HepG2 (cell line): ENCODE measurements around the gene FAM228A. TPM values are rescaled to one million over a fixed set of nuclear protein-coding genes. Genes with fewer than 3 reads are reported as not detected.

Experiments
- ATAC-seq: fragments of 200-7000 bp; cut with Tn5 transposase; 3 replicates; pipeline ENCODE4 v1.9.1; 2020; ENCODE audit warnings: mild to moderate bottlenecking, moderate library complexity
- BruUV-seq: library from RNA; stranded (reverse); fragments of 400-500 nt; replicated peaks from 2 replicates; lab custom pipeline; 2021; lab: Mats Ljungman, UMichigan
- CTCF ChIA-PET: fragments of 300-600 bp; formaldehyde crosslinking; extraction: SDS; loops from one replicate; lab custom pipeline; 2021; ENCODE audit warnings: low total read pairs, inconsistent platforms, low intra/inter-chr PET ratio; lab: Yijun Ruan, JAX
- POLR2A ChIA-PET: fragments of 350-600 bp; sonication (Branson Sonifier 250); formaldehyde crosslinking; loops from one replicate; lab custom pipeline; 2020; ENCODE audit warnings: antibody characterized with exemption, inconsistent platforms; lab: Yijun Ruan, JAX
- DNase-seq: peaks from one replicate; pipeline ENCODE4 v3.0.0-alpha.2; 2015; ENCODE audit warnings: low spot score
- FAIRE-seq: peaks from 3 replicates; lab custom pipeline; 2011; peaks lifted over from hg19 to GRCh38; lab: Jason Lieb, UNC
- H2AFZ ChIP-seq: one replicate; pipeline ENCODE4 v1.6.1; 2011; ENCODE audit warnings: low read length, inconsistent platforms
- H3K27ac ChIP-seq: fragments of 300-600 bp; 3 replicates; pipeline ENCODE4 v1.8.0; 2011; ENCODE audit warnings: mixed run types, mild to moderate bottlenecking, mixed read lengths, low read length, inconsistent platforms; ENCODE audit not compliant: insufficient read depth; ENCODE audit errors: extremely low read length
- H3K27me3 ChIP-seq, 2 experiments: fragments of 200-600 bp in 1 of 2; 2 replicates in 1 of 2; 3 replicates in 1 of 2; pipeline versions ENCODE4 v1.6.0 to v1.8.0; 2011; ENCODE audit warnings: low read length in 2 of 2, mild to moderate bottlenecking in 2 of 2, moderate library complexity in 2 of 2, inconsistent platforms in 1 of 2; ENCODE audit not compliant: insufficient read depth in 2 of 2, control insufficient read depth in 1 of 2
- H3K36me3 ChIP-seq, 2 experiments: fragments of 200-600 bp in 1 of 2; replicated peaks in 1 of 2; 2 replicates in 1 of 2; 3 replicates in 1 of 2; pipeline versions ENCODE4 v1.5.1 to v1.8.0; 2011; ENCODE audit warnings: low read length in 2 of 2, inconsistent platforms in 1 of 2; ENCODE audit not compliant: insufficient read depth in 2 of 2, control insufficient read depth in 1 of 2
- H3K4me1 ChIP-seq: 2 replicates; pipeline ENCODE4 v1.5.1; 2012; ENCODE audit warnings: low read length, inconsistent platforms; ENCODE audit not compliant: insufficient read depth
- H3K4me2 ChIP-seq: 2 replicates; pipeline ENCODE4 v1.6.0; 2011; ENCODE audit warnings: low read depth, low read length, inconsistent platforms
- H3K4me3 ChIP-seq, 3 experiments: fragments of 200-600 bp in 1 of 3; sonication (generic), shearing (Covaris generic) in 1 of 3; replicated peaks in 1 of 3; 2 replicates each; pipeline ENCODE4 v1.5.1; 2011 to 2016; ENCODE audit warnings: low read length in 3 of 3, inconsistent platforms in 2 of 3, low read depth in 2 of 3, mild to moderate bottlenecking in 2 of 3, control low read depth in 1 of 3, mixed read lengths in 1 of 3; ENCODE audit not compliant: insufficient read depth in 1 of 3
- H3K79me2 ChIP-seq: one replicate; pipeline ENCODE4 v1.6.1; 2011; ENCODE audit warnings: low read length, inconsistent platforms; ENCODE audit not compliant: insufficient read depth
- H3K9ac ChIP-seq: 2 replicates; pipeline ENCODE4 v1.6.0; 2011; ENCODE audit warnings: mild to moderate bottlenecking, low read depth, low read length, inconsistent platforms; ENCODE audit not compliant: insufficient read depth
- H3K9me3 ChIP-seq: 2 replicates; pipeline ENCODE4 v1.5.1; 2012; ENCODE audit warnings: mild to moderate bottlenecking, low read length
- H4K20me1 ChIP-seq: 2 replicates; pipeline ENCODE4 v1.6.0; 2011; ENCODE audit warnings: inconsistent platforms, mild to moderate bottlenecking, low read length, moderate library complexity; ENCODE audit not compliant: insufficient read depth
- BRCA1 ChIP-seq: sonication (generic); formaldehyde crosslinking; IDR thresholded peaks from 2 replicates; pipeline ENCODE4 v1.4.0; 2020; ENCODE audit warnings: missing genetic modification reagents
- FOXC1 ChIP-seq: sonication (generic); formaldehyde crosslinking; IDR thresholded peaks from 2 replicates; pipeline ENCODE4 v1.8.0; 2022; ENCODE audit warnings: mild to moderate bottlenecking, missing genetic modification reagents, borderline replicate concordance
- HES4 ChIP-seq: sonication (generic); formaldehyde crosslinking; IDR thresholded peaks from 2 replicates; pipeline ENCODE4 v1.9.0; 2021; ENCODE audit warnings: mild to moderate bottlenecking, missing genetic modification reagents, borderline replicate concordance
- JARID2 ChIP-seq: sonication (generic); formaldehyde crosslinking; IDR thresholded peaks from 2 replicates; pipeline ENCODE4 v1.8.1; 2023; ENCODE audit warnings: missing genetic modification reagents, inconsistent platforms; ENCODE audit not compliant: insufficient replicate concordance
- SATB2 ChIP-seq: sonication (generic); formaldehyde crosslinking; IDR thresholded peaks from 2 replicates; pipeline ENCODE4 v1.5.0; 2020; ENCODE audit warnings: missing genetic modification reagents
- XBP1 ChIP-seq: sonication (generic); formaldehyde crosslinking; IDR thresholded peaks from 2 replicates; pipeline ENCODE4 v1.5.0; 2020; ENCODE audit warnings: missing genetic modification reagents
- ZFX ChIP-seq: sonication (generic); formaldehyde crosslinking; IDR thresholded peaks from 2 replicates; pipeline ENCODE4 v1.4.0; 2020; ENCODE audit warnings: mild to moderate bottlenecking, low read depth, missing genetic modification reagents, moderate library complexity
- ZNF274 ChIP-seq: sonication (generic); formaldehyde crosslinking; IDR thresholded peaks from 2 replicates; pipeline ENCODE4 v1.5.1; 2020; ENCODE audit warnings: mild to moderate bottlenecking, missing genetic modification reagents
- ZNF383 ChIP-seq: sonication (generic); formaldehyde crosslinking; IDR thresholded peaks from 2 replicates; pipeline ENCODE4 v1.4.0; 2020; ENCODE audit warnings: missing genetic modification reagents, mild to moderate bottlenecking, borderline replicate concordance
- ZNF780A ChIP-seq: sonication (generic); formaldehyde crosslinking; IDR thresholded peaks from 2 replicates; pipeline ENCODE4 v1.8.0; 2022; ENCODE audit warnings: mild to moderate bottlenecking, missing genetic modification reagents, moderate library complexity
- WGBS: methylation state at CpG from one replicate; pipeline ENCODE4 v1.1.6; 2017; ENCODE audit warnings: low lambda C conversion rate; 5-methylcytosine and 5-hydroxymethylcytosine counted together
- in situ Hi-C: cut with HindIII; loops from 2 replicates; pipeline ENCODE4 v1.10.0; 2017; ENCODE audit warnings: low pct_unique_long_range_greater_than_20kb; ENCODE audit not compliant: extremely low pct_ligation_motif_present
- intact Hi-C: fragments of 100-400 bp; cut with micrococcal nuclease; formaldehyde crosslinking; loops from one replicate; pipeline ENCODE4 v1.10.0; 2022; ENCODE audit not compliant: unreplicated experiment
- polyA plus RNA-seq, 8 experiments: library from polyadenylated mRNA; depleted of rRNA in 3 of 8; stranded (reverse) in 7 of 8; unstranded in 1 of 8; fragments of >200 nt; fragmentation: Illumina TruSeq in 4 of 8; extraction: Trizol in 4 of 8; gene quantifications; 2 replicates each; pipeline versions ENCODE4 v1.2.1 to v1.2.3, GENCODE V29; 2011 to 2016; ENCODE audit warnings: low read depth in 4 of 8, missing spikeins in 1 of 8, mixed read lengths in 1 of 8; ENCODE audit not compliant: insufficient read depth in 1 of 8
- total RNA-seq, 5 experiments: library from RNA; depleted of rRNA; stranded (reverse); fragments of >200 nt; fragmentation: Illumina TruSeq; extraction: Trizol; gene quantifications; 2 replicates each; pipeline ENCODE4 v1.2.3, GENCODE V29; 2016; ENCODE audit warnings: low read depth in 1 of 5

Gene FAM228A
- total and polyA plus RNA-seq, 2 of the 13 experiments (the other 11 are each of a cell fraction or from before 2014, with no cell fraction given): not detected

DNA sequence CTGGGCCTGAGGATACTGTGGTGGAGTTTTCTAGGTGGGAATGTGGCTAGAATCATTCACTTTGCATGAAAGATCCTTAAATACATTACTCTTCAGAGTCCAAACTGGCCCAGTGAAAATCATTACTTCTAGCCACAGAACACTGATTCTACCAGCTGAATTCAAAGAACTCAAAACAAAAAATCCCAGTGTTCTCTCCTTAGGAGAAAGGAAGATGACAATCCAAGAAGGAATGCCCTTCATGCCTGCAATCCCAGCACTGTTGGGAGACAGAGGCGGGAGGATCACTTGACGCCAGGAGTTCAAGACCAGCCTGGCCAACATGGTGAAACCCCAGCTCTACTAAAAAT, 35.2 kb downstream of the FAM228A start (continued):
- TF ChIP-seq ZNF274 (CRISPR knock-in tag) (no peak), ZNF383 (CRISPR knock-in tag) (no peak), XBP1 (CRISPR knock-in tag) (no peak), ZFX (CRISPR knock-in tag) (no peak), JARID2 (CRISPR knock-in tag) (no peak), BRCA1 (no peak), ZNF780A (no peak), SATB2 (CRISPR knock-in tag) (no peak), HES4 (CRISPR knock-in tag) (no peak)

DNA sequence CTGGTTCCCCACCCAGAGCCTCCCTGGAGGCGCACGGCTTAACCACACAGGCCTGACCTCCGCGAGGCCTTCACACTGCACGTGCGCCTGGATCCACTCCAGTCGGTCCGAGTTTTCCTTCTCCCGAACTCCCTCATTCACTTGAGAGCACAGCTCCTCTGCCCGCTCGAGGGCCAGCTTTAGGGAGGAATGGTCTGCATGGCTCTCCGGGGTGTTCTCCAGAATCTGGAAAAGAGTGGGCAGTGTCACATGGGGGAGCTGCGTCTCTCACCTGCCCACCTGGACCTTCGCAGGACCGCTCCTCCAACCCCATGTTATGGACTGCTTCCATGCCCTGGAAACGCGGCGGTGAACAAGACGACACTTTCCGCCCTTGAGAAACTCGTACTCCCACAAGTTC, 35.9 kb downstream of the FAM228A start:
- H3K4me1 ChIP-seq: no peaks in the 10 kb centered on the region
- FAIRE-seq (no peak), DNase-seq (no peak), ATAC-seq (no peak)
- no TSS peak for BruUV-seq
- ChIA-PET CTCF (no interaction called here), POLR2A (no interaction called here)
- H4K20me1 ChIP-seq: no peaks in the 10 kb centered on the region
- no peak overlapping the region for H3K9ac ChIP-seq
- peaks cover 2 to 16% of the 10 kb centered on the region in 2 experiments; a peak in 3 of 5 replicates for H3K36me3 ChIP-seq
- in situ Hi-C loops (no loop called here), intact Hi-C loops (no loop called here)
- no peak overlapping the region for H3K4me3 ChIP-seq
- 99% methylated on average over 21 of the region's 21 CpGs for WGBS
- no peaks in the 10 kb centered on the region for H3K79me2 ChIP-seq
- H3K27ac ChIP-seq: no peak overlapping the region
- no peaks in the 10 kb centered on the region for H3K27me3 ChIP-seq
- no peak overlapping the region for H3K4me2 ChIP-seq
- no peaks in the 10 kb centered on the region for H3K9me3 ChIP-seq
- no peak for TF ChIP-seq FOXC1 (CRISPR knock-in tag)
- no peak overlapping the region for H2AFZ ChIP-seq
